Hematopoietic multipotent progenitor cell treated with erythropoietin and hydrocortisone succinate and interleukin-3 and kit ligand, for 15 days (in vitro differentiated cells): Measurements from ENCODE around the gene XPR1.
A peak's percentile ranks its signal among the peaks of the same experiment; 100 is the strongest.

Experiments
- DNase-seq: peaks from one replicate; pipeline ENCODE4 v3.0.0-alpha.2; 2015; ENCODE audit warnings: low spot score

The XPR1 gene

GRCh38 chr1:180932378-180932777 lies 300.6 kb downstream of the XPR1 start:
- DNase-seq: no peak

- peak; percentile 47 for DNase-seq
Measured at GRCh38 chr1:180933141-180933540, 301.3 kb downstream of the XPR1 start.

- no peak for DNase-seq
Measured at GRCh38 chr1:180934563-180934962, 302.7 kb downstream of the XPR1 start.

DNA sequence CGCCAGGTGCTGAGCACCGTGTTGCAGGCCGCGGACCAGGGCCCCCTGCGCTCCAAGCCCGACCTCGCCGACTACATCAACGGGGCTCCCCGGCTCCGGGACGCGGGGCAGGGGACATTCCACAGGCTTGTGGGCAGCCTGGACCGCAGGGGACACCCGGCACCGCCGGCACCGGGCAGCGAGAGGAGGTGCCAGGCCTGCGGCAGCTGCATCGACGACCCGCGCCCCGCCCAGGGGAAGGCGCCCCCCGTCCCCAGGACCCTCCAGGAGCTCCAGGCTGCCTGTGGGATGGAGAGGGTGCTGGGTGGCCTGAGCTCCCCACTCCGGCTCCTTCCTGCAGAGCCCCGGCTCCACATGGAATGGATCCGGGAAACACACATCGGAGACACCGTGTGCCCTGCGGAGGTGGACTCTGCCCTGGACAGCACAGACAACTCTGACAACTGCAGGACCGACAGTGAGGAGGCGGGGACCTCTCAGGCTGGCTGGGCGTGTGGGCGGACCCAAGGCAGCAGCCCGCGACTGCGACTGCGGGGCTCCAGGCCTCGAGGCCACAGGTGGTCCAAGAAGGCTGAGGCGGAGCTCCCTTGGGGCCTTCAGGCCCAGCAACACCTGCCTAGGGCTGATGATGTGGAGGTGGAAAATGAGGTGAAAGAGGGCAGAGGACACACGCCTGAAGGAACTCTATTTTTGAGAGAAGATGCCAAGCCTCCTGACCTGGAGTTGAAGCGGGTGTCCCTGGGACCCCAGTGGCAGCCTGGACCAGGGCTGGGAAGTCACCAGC lies 303.7 kb downstream of the XPR1 start:
- no peak for DNase-seq

- DNase-seq: no peak
Measured at GRCh38 chr1:180936110-180937011, 304.5 kb downstream of the XPR1 start.

- DNase-seq: no peak
Measured at GRCh38 chr1:180937012-180937372, 305.2 kb downstream of the XPR1 start.

DNA sequence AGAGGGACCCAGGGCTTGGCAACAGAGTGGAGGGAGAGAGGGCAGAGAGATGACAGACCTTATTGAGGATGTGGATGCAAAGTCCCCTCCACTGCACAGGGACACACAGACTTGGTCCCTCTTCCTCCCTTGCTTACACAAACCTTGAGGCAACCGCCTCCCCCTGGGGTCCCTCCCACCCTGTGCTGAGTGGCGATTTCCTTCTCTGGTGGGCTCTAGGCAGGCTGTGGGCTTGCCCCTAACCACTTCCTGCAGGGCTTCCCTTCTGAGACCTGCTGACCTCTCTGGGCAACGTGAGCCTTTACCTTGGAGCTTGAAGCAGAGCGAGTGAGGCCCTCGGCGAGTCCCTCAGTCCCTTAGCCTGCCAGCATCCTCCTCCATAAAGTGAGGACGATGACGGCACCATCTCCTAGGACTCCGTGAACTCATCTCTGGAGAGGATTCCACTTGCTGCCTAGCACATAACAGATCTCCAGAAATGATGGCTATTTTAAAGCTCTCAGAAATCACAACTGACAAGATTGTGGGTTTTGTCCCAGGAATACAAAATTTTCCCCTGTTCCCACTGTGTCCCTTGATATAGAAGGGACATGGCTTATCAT lies 305.9 kb downstream of the XPR1 start:
- no peak for DNase-seq

- DNase-seq: no peak
Measured at GRCh38 chr1:180939073-180939710, 307.4 kb downstream of the XPR1 start.

GRCh38 chr1:180939711-180940103 lies 307.9 kb downstream of the XPR1 start:
- no peak for DNase-seq
